Medulla oblongata (tissue), 1 donor: Measurements from ENCODE around the gene MTF1.

Experiments
- DNase-seq: peaks from one replicate; pipeline ENCODE4 v3.0.0-alpha.2; 2015; ENCODE audit errors: extremely low spot score

The MTF1 gene

DNA sequence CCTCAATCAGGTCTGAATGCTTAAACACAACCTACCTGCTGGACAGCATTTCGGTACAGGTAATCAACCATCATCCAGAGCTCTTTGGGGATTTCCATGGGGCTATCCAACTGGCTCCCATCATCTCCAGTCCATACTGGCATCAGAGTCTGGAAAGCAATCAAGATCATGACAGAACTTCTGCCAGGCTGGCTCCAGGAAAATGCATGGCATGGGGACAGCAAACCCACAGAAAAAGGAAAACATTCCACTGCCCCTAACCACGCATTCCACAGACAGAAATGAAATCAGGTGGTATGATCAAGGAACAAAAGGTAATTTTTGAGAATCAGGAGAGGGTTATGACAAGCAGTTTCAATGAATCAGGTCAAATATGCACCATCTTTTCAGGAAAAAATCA, 9.1 kb upstream of the MTF1 start:
- no peak for DNase-seq

- no peak for DNase-seq
Observed at GRCh38 chr1:37867784-37868183, 8.4 kb upstream of the MTF1 start.

DNA sequence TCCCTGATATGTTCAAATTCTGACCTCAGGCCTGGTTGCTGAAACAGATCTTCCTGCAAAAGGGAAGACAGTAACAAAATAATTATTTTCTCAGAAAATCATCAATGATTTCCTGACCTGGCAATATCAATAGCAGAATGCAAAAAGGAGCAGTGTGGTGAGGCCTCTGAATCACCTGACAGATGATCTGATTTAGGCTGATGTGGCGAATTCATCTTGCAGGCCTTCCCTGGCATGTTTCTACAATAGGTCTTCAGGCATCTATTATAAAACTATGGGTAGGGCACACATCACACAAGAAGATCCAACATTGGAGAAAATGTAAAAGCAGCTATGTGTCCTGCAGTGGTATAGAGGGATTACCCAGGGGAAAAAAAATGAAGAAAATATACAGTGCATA, 7.1 kb upstream of the MTF1 start:
- DNase-seq = no peak

DNA sequence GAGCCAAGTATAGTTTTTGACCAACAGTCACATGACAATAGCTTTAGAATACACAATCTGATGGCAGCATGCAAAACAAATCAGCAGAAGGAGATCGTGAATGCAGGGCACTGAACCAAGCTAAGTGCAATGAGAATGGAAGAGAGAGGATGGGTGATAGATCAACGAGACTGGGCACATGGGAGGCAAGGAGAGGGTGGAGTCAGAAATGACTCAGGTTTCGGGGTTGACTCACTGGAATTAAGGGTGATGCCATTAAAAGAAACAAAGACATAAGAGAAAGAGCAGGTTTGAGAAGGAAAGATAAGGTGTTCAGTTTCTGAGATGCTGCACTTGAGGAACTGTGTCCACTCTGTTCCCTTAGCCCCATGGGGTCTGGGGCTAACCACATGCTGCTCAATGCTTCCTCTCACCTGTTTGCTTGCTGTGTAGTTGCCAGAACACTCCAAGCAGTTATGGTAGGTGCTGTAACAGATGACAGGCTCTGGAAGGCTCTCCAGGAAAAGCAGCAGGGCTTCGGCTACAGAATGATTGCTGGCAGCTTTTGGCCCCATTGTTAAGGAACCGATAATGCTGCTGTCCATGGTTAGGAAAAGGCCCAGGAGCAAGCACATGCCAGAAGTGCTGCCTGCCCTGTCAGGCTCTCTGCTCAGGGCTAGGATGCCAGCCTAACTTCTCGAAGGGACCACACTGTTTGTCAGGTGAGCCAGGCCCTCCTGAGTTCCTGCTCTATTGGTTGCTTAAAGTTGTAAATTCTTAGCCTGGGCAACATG, 6.1 kb upstream of the MTF1 start:
- no peak for DNase-seq

DNA sequence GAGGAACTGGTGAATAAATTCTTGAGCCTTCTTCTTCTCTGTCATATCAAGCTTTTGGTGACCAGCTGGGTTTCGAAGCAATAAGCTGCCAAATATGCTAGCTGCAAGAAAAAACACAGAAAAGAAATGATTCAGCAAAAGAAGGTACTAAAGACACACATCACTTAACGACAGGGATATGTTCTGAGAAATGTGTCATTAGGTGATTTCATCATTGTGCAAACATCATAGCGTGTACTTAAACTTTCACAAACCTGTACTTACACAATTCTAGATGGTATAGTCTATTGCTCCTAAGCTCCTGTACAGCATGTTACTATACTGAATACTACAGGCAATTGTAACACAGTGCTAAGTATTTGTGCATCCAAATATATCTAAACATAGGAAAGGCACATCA, 2.9 kb upstream of the MTF1 start:
- DNase-seq = no peak

DNA sequence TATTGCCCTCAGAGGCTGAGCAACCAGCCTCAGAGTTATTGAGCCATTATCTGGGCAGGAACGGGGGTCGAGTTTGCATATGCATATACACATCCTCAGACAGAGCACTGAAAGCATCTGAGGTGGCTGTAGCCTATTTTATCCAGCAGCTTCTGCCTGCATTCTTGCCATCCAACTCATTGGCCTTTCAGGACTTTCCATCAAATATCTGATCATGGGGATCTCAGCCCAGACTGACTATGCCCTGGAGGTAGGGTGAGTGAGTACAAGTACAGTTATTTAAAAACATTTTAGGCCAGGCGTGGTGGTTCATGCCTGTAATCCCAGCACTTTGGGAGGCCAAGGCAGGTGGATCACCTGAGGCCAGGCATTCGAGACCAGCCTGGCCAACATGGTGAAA, 1.8 kb upstream of the MTF1 start:
- DNase-seq = no peak

DNA sequence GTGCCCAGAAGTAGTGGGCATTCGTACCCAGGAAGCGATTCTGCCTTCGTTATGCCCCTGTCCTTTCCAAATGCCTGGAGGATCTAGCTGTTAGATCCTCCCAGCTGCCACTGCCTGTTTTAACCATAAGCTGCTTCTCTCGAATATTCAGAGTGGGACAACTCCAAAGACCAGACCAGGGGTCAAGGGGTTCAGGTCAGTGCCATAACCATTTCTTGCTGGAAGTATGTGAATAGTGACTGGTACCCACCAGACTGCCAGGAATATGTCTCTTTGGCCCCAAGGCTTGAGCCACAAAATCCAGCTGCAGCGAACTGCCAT, 914 bp upstream of the MTF1 start:
- DNase-seq = no peak

- no peak for DNase-seq
Observed at GRCh38 chr1:37858931-37859506, 373 bp downstream of the MTF1 start.

DNA sequence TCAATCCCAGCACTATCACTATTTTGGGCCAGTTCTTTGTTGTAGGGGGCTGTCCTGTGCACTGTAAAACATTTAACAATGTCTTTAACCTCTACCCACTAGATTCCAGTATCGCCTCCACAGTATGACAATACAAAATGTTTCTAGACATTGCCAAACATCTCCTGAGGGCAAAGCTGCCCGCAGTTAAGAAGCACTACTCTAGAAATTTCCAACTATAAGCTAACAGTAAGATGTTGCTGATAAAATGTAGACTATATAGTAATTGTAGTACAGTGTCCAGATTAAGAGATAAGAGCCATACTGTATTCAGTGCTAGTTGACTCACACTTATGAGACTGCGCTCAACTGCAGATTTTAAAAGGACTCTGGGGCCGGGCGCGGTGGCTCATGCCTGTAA, 5.0 kb downstream of the MTF1 start:
- DNase-seq = no peak

GRCh38 chr1:37853157-37853556, 6.2 kb downstream of the MTF1 start:
- DNase-seq = no peak

DNA sequence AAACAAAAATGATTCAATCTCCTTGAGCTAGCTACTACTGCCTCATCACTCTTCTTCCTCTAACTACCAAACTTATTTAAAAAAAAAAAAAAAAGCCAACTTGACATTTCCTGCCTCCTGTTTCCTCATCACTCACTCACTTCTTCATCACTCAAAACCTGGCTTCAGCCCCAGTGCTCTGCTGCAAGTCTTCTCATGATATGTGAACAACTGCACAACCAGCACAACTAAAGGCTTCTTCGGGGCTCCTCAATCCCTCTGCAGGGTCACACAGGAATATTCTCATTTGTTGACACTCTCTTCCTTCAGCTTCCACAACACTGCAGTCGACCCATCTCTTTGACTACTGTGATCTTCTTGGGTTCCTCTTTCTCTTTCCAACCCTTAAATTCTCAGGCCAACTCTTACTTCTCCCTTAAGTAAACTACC, 7.6 kb downstream of the MTF1 start:
- peak; percentile 11 for DNase-seq

DNA sequence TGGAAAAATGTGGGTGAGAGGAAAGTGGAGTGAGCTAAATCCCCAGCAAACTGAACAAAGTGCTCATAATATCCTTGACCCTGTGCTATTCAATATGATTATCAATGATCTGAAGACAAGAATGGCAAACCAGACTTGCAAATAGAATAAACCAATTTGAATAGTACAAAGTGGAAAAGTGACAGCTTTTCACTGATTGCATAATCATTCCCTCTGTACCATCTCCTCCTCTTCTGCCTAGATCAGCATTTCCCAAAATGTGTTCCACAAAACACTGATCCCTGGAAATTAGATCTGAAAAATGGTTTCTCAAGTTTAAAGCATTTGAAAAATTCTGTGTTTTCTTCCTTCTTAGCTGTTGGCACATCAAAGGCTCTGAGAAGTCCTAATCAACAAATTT, 8.1 kb downstream of the MTF1 start:
- no peak for DNase-seq

GRCh38 chr1:37850352-37850955, 8.9 kb downstream of the MTF1 start:
- DNase-seq = no peak

DNA sequence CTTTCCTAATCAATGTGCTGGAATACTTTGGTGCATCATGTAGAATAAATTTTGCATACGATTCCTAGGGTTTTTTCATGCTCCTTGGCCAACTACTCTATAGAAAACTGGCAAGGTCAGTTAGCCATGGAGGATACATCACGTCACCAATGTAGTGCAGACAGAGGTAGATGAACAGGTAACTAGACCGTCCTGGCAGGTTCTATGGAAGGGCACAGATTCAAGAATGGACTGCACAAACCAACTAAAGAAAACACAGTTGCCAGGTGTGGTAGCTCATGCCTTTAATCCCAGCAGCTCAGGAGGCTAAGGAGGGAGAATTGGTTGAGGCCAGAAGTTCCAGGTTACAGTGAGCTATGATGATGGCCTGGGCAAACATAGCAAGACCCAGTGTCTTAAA, 9.9 kb downstream of the MTF1 start:
- DNase-seq = no peak

DNA sequence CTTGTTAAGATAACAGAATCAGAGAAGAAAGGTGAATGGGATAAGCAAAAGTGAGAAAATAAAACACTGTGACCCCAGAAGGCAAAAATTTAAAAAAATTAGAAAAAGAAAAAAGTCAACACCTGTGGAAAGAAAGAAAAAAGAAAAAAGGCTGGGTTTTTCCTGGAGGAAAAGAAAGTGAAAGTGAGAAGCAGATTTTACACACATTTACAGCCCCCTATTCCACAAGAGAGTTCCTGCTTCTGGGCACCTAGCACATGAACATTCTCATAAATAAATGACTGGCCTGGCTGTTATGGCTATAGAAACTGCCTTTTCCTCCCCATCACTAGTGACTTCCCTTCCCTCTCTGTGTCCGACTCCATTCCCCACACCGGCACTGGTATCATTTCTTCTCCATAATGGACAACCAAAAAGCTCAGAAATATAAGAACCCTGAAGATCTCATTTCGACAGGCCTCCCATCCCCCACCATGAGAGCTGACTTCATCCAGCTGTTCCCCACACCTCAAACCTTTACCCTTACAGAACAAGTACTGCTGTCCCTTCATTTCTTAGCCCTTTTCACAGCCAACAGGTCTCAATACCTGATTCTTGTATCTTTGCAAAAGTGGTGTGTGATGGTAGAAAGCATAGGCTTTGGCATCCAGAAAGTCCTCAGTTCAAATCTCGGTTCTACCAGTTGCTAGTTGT, 12.6 kb downstream of the MTF1 start:
- no peak for DNase-seq

- DNase-seq = no peak
Observed at GRCh38 chr1:37845786-37846185, 13.6 kb downstream of the MTF1 start.

DNA sequence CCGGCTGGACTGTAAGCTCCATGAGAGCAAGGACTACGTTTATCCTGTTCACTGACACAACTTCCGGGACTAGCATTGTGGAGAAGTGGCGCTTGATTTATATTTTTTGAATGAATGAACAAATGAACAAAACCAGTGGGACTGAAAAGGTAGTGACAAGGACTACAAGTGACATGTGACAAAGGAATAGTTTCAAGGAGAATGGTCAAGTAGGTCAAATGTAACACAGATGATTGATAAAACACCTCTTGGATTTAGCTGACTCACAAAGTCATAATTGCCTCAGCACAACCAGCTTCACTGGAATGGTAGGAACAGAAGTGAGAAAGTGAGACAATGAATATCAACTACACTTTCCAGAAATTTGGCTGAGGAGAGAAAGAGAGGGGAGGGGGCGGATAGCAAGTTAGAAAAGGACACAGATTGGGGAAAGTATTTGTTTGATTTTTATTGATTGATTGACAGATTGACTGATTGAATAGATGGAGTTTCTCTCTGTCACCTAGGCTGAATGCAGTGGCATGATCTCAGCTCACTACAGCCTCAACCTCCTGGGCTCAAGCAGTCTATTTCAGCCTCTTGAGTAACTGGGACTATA, 14.2 kb downstream of the MTF1 start:
- no peak for DNase-seq

DNA sequence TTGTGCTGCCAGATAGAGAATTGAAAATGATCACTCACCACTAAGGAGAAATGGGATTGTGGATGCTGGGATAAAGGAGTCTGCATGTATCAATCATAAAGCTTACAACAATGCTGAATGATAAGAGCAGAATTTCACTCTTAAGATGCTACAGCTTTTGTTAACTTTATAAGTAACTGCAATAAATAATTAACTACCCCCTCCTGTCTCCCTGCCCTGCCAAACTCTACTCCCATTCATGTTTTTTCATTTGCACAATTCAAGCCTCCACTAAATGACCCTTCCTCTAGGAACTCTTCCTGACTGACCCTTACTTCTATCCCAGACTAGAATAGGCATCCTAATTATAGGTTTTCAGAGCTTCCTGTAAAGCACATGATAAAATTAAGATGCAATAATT, 14.9 kb downstream of the MTF1 start:
- no peak for DNase-seq

GRCh38 chr1:37841652-37842051, 17.7 kb downstream of the MTF1 start:
- DNase-seq = no peak

DNA sequence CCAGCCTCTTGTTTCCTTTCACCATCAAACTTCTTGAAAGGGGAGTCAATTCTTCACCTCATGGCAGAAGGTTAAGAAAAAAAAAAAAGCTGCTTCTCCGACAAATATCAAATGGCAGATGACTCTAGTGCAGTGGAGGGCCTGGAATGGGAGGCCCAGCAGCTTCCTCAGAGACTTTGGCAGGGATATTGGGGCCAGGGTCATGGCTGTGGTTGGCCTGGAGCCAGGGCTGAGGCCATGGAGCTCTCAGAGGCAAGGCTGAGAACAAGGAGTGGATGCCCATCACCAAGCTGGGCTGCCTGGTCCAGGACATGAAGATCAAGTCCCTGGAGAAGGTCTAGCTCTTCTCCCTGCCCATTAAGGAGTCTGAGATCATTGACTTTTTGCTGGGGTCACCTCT, 18.7 kb downstream of the MTF1 start:
- DNase-seq = no peak

- DNase-seq = no peak
Observed at GRCh38 chr1:37839676-37840075, 19.7 kb downstream of the MTF1 start.

DNA sequence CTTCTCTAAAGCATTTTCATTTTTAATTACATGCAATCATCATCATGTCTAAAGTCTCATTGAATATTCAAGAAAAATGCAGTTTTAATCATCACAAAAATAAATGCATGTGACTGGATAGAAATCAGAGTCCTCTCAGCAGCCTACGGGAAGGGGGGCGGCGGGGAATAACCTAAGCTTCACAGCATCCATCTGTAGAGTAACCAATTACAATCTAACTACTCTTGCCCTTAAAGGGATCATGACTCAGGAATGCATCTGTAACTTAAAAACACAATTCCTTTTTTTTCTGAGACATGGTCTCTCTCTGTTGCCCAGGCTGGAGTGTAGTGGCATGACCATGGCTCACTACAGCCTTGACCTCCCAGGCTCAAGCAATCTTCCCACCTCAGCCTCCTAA, 22.6 kb downstream of the MTF1 start:
- DNase-seq = no peak

- no peak for DNase-seq
Observed at GRCh38 chr1:37831809-37832208, 27.6 kb downstream of the MTF1 start.
